Prostate gland (tissue), 2 donors: ENCODE results near the gene MCHR1.

ENCODE experiments used
- POLR2A ChIP-seq: fragments of 450-650 bp; IDR thresholded peaks from one replicate; pipeline ENCODE4 v1.6.1; 2016; ENCODE audit warnings: antibody characterized with exemption, mild to moderate bottlenecking
- POLR2AphosphoS5 ChIP-seq: sonication (generic); formaldehyde crosslinking; IDR thresholded peaks from one replicate; pipeline ENCODE4 v1.6.1; 2017; ENCODE audit warnings: antibody characterized with exemption
- TF ChIP-seq, protein P1 (sequence below), 4 experiments: fragments of 200-600 bp in 2 of 4; fragments of 450-650 bp in 2 of 4; sonication (generic) in 2 of 4; IDR thresholded peaks; 1 replicate in 3 of 4; 2 replicates in 1 of 4; pipeline ENCODE4 v1.5.1; 2016 to 2019; ENCODE audit warnings: antibody characterized with exemption in 4 of 4, mild to moderate bottlenecking in 2 of 4, moderate library complexity in 2 of 4

DNA sequence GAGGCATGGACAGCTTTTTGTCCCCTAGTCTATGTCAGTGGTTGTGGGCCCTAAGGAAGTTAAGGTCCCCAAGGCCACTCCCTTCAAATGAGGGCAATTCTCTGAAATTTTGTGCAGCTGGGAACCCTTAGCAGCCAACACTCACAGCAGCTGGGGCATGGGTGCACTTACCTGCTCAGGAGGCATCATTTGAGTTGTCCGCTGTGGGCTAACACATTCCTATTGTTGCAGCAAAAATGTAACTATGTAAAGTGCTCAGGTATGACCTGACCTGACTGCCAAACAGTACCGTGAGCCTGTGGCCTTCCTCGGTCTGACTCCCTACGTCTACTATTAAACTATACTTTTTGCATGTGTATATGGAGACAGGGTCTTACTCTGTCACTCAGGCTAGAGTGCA is 37.0 kb upstream of the MCHR1 start:
- TF ChIP-seq, protein P1, sequence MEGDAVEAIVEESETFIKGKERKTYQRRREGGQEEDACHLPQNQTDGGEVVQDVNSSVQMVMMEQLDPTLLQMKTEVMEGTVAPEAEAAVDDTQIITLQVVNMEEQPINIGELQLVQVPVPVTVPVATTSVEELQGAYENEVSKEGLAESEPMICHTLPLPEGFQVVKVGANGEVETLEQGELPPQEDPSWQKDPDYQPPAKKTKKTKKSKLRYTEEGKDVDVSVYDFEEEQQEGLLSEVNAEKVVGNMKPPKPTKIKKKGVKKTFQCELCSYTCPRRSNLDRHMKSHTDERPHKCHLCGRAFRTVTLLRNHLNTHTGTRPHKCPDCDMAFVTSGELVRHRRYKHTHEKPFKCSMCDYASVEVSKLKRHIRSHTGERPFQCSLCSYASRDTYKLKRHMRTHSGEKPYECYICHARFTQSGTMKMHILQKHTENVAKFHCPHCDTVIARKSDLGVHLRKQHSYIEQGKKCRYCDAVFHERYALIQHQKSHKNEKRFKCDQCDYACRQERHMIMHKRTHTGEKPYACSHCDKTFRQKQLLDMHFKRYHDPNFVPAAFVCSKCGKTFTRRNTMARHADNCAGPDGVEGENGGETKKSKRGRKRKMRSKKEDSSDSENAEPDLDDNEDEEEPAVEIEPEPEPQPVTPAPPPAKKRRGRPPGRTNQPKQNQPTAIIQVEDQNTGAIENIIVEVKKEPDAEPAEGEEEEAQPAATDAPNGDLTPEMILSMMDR (IDR thresholded peaks at IDR 0.05): no peak
- no peak for TF ChIP-seq POLR2A
- no peak for TF ChIP-seq POLR2AphosphoS5
